Endothelial cell of umbilical vein (primary cell): Measurements from ENCODE around the gene DNAAF5. TPM values are rescaled to one million over a fixed set of nuclear protein-coding genes. Genes with fewer than 3 reads are reported as not detected.

ENCODE experiments used
- BruUV-seq: library from RNA; stranded (reverse); fragments of 400-500 nt; replicated peaks from 2 replicates; lab custom pipeline; 2021; lab: Mats Ljungman, UMichigan
- CTCF ChIA-PET: fragments of 300-600, 350-600 bp; sonication (Branson Sonifier 250); formaldehyde crosslinking; loops from one replicate; lab custom pipeline; 2021; ENCODE audit warnings: antibody characterized with exemption, inconsistent platforms; lab: Charles Lee
- POLR2A ChIA-PET: fragments of 300-600, 350-600 bp; sonication (Branson Sonifier 250); formaldehyde crosslinking; loops from one replicate; lab custom pipeline; 2021; ENCODE audit warnings: antibody characterized with exemption, inconsistent platforms; lab: Charles Lee
- DNase-seq: peaks from one replicate; pipeline ENCODE4 v3.0.0-alpha.2; 2011; ENCODE audit warnings: low read depth, low spot score
- FAIRE-seq: peaks from 2 replicates; lab custom pipeline; 2011; peaks lifted over from hg19 to GRCh38; lab: Jason Lieb, UNC
- H2AFZ ChIP-seq: 2 replicates; pipeline ENCODE4 v1.6.0; 2012; ENCODE audit warnings: low read depth, low read length, control low read depth, inconsistent platforms
- H3K27ac ChIP-seq: 2 replicates; pipeline ENCODE4 v1.5.1; 2011; ENCODE audit warnings: low read depth, mild to moderate bottlenecking, control low read depth, low read length, moderate library complexity; ENCODE audit not compliant: insufficient read depth
- H3K27me3 ChIP-seq, 2 experiments: 2 replicates each; pipeline versions ENCODE4 v1.6.0 to v1.6.1; 2011; ENCODE audit warnings: low read length in 2 of 2, mixed read lengths in 1 of 2; ENCODE audit not compliant: control insufficient read depth in 2 of 2, insufficient read depth in 2 of 2
- H3K36me3 ChIP-seq, 2 experiments: 2 replicates in 1 of 2; 3 replicates in 1 of 2; pipeline ENCODE4 v1.5.1; 2011; ENCODE audit warnings: low read length in 2 of 2, mild to moderate bottlenecking in 1 of 2, moderate library complexity in 1 of 2; ENCODE audit not compliant: control insufficient read depth in 2 of 2, insufficient read depth in 2 of 2; ENCODE audit errors: extremely low read depth in 1 of 2
- H3K4me1 ChIP-seq: 3 replicates; pipeline ENCODE4 v1.5.1; 2011; ENCODE audit warnings: mild to moderate bottlenecking, low read length; ENCODE audit not compliant: control insufficient read depth, insufficient read depth; ENCODE audit errors: extremely low read depth
- H3K4me2 ChIP-seq: 2 replicates; pipeline ENCODE4 v1.6.1; 2011; ENCODE audit warnings: low read length, control low read depth, mixed read lengths; ENCODE audit not compliant: insufficient read depth
- H3K4me3 ChIP-seq, 3 experiments: fragments of 200-600 bp in 1 of 3; sonication (generic), shearing (Covaris generic) in 1 of 3; replicated peaks in 1 of 3; 2 replicates each; pipeline ENCODE4 v1.5.1; 2011 to 2016; ENCODE audit warnings: control low read depth in 3 of 3, low read length in 3 of 3, mild to moderate bottlenecking in 2 of 3, inconsistent platforms in 1 of 3, low read depth in 1 of 3, moderate library complexity in 1 of 3; ENCODE audit not compliant: insufficient read depth in 1 of 3
- H3K79me2 ChIP-seq: 2 replicates; pipeline ENCODE4 v1.6.0; 2012; ENCODE audit warnings: low read length, inconsistent platforms; ENCODE audit not compliant: control insufficient read depth, insufficient read depth
- H3K9ac ChIP-seq: replicated peaks from 2 replicates; pipeline ENCODE3; 2011; ENCODE audit warnings: low read length, control low read depth; ENCODE audit not compliant: insufficient read depth; ENCODE audit errors: extremely low read depth
- H3K9me1 ChIP-seq: replicated peaks from 3 replicates; pipeline ENCODE4 v1.6.0; 2011; ENCODE audit warnings: mild to moderate bottlenecking, low read length; ENCODE audit not compliant: control insufficient read depth, insufficient read depth; ENCODE audit errors: extremely low read depth
- H3K9me3 ChIP-seq: replicated peaks from 2 replicates; pipeline ENCODE4 v1.5.1; 2012; ENCODE audit warnings: low read length, inconsistent platforms; ENCODE audit not compliant: control insufficient read depth, insufficient read depth
- H4K20me1 ChIP-seq: replicated peaks from 2 replicates; pipeline ENCODE3; 2011; ENCODE audit warnings: mild to moderate bottlenecking, low read length; ENCODE audit not compliant: control insufficient read depth, insufficient read depth; ENCODE audit errors: extremely low read depth
- CTCF ChIP-seq, 2 donors: IDR thresholded peaks; 1 replicate in 1 of 2; 2 replicates in 1 of 2; pipeline ENCODE4 v1.5.1; 2011; ENCODE audit warnings: low read length in 2 of 2, mild to moderate bottlenecking in 2 of 2, moderate library complexity in 2 of 2, control low read depth in 1 of 2, inconsistent platforms in 1 of 2, low read depth in 1 of 2; ENCODE audit not compliant: insufficient read depth in 1 of 2; ENCODE audit errors: extremely low read depth in 1 of 2
- FOS ChIP-seq: IDR thresholded peaks from 2 replicates; pipeline ENCODE4 v1.6.1; 2011; ENCODE audit warnings: mild to moderate bottlenecking, low read length, moderate library complexity, borderline replicate concordance; ENCODE audit not compliant: insufficient read depth
- GATA2 ChIP-seq: IDR thresholded peaks from 2 replicates; pipeline ENCODE4 v1.7.0; 2011; ENCODE audit warnings: low read depth, mild to moderate bottlenecking, moderate library complexity, mixed read lengths, low read length; ENCODE audit not compliant: insufficient read length, insufficient read depth
- JUN ChIP-seq: IDR thresholded peaks from 2 replicates; pipeline ENCODE4 v1.6.1; 2011; ENCODE audit warnings: borderline replicate concordance, low read depth; ENCODE audit not compliant: insufficient read length, insufficient read depth
- MAX ChIP-seq: IDR thresholded peaks from 2 replicates; pipeline ENCODE4 v1.6.1; 2011; ENCODE audit not compliant: insufficient read depth, insufficient read length
- MYC ChIP-seq: IDR thresholded peaks from one replicate; pipeline ENCODE4 v1.6.1; 2011; ENCODE audit warnings: mild to moderate bottlenecking, low read depth, low read length
- POLR2A ChIP-seq: IDR thresholded peaks from 2 replicates; pipeline ENCODE4 v1.6.1; 2012; ENCODE audit warnings: low read depth, mild to moderate bottlenecking, control low read depth, low read length
- POLR2AphosphoS5 ChIP-seq: IDR thresholded peaks from 2 replicates; pipeline ENCODE4 v1.6.1; 2012; ENCODE audit warnings: low read depth, mild to moderate bottlenecking, control low read depth, low read length, moderate library complexity; ENCODE audit not compliant: insufficient read depth
- dilution Hi-C: fragments of 300-500 bp; cut with MboI; formaldehyde crosslinking; loops from one replicate; pipeline ENCODE4 v1.15.0; 2019; ENCODE audit warnings: low sequenced_read_pairs; ENCODE audit not compliant: extremely low pct_ligation_motif_present
- intact Hi-C: fragments of 100-400 bp; cut with micrococcal nuclease; formaldehyde crosslinking; loops from one replicate; pipeline ENCODE4 v1.10.0; 2022
- polyA plus RNA-seq, 4 experiments: library from polyadenylated mRNA; depleted of rRNA in 3 of 4; stranded (reverse) in 3 of 4; unstranded in 1 of 4; fragments of >200 nt; gene quantifications; 2 replicates each; pipeline versions ENCODE4 v1.2.1 to v1.2.3, GENCODE V29; 2011 to 2012; ENCODE audit warnings: missing spikeins in 1 of 4
- total RNA-seq: library from RNA; stranded (reverse); gene quantifications from 2 replicates; pipeline ENCODE4 v1.2.3, GENCODE V29; 2021

The DNAAF5 gene
- total and polyA plus RNA-seq, 2 donors (not counting 3 experiments of a cell fraction or from before 2014, with no cell fraction given) = 49.3 to 65.5 TPM

GRCh38 chr7:739455-739982 lies 13.0 kb downstream of the DNAAF5 start:
- Histone ChIP-seq H4K20me1 (no peaks in the 10 kb centered on the region), H3K9me3 (no peaks in the 10 kb centered on the region), H2AFZ (no peak overlapping the region), H3K4me3 (no peak overlapping the region), H3K4me1 (no peaks in the 10 kb centered on the region), H3K79me2 (peaks cover 40% of the 10 kb centered on the region), H3K27me3 (no peaks in the 10 kb centered on the region), H3K9ac (no peak overlapping the region), H3K9me1 (no peaks in the 10 kb centered on the region), H3K36me3 (peaks cover 3 to 20% of the 10 kb centered on the region in 2 experiments), H3K27ac (no peak overlapping the region), H3K4me2 (no peak overlapping the region)
- dilution Hi-C loops = no loop called here
- BruUV-seq = no TSS peak
- CTCF ChIA-PET = no interaction called here
- intact Hi-C loops = no loop called here
- TF ChIP-seq FOS (no peak), CTCF (IDR thresholded peaks at IDR 0.05; ENCODE audit: extremely low read depth in 1 of 2, insufficient read depth in 1 of 2, low read depth in 1 of 2, low read length in 2 of 2) (no peak), GATA2 (no peak), POLR2AphosphoS5 (no peak), POLR2A (no peak), JUN (no peak), MAX (no peak), MYC (no peak)
- FAIRE-seq = no peak
- no peak for DNase-seq
- POLR2A ChIA-PET = no interaction called here
